HEK293 (cell line): ENCODE measurements around the gene ADAMTS19.

Experiments used
- CTCF ChIA-PET: fragments of 350-600 bp; formaldehyde crosslinking; extraction: SDS; loops from one replicate; lab custom pipeline; 2021; ENCODE audit warnings: antibody characterized with exemption; lab: Yijun Ruan, JAX
- POLR2A ChIA-PET: fragments of 300-600 bp; formaldehyde crosslinking; extraction: SDS; loops from one replicate; lab custom pipeline; 2020; ENCODE audit warnings: antibody characterized with exemption, inconsistent platforms; lab: Yijun Ruan, JAX
- H3K27ac ChIP-seq: fragments of 200-500 bp; sonication (Bioruptor generic); 2 replicates; pipeline ENCODE4 v1.5.1; 2014; ENCODE audit warnings: low read depth, low read length, control low read depth, inconsistent platforms; ENCODE audit errors: extremely low read depth
- H3K36me3 ChIP-seq, 2 experiments: fragments of 200-500 bp in 1 of 2; sonication (Bioruptor generic) in 1 of 2; 1 replicate in 1 of 2; 2 replicates in 1 of 2; pipeline ENCODE4 v1.5.1; 2014 to 2017; ENCODE audit warnings: inconsistent platforms in 2 of 2, low read length in 2 of 2; ENCODE audit not compliant: control insufficient read depth in 2 of 2, insufficient read depth in 1 of 2
- H3K4me1 ChIP-seq: fragments of 200-500 bp; sonication (Bioruptor generic); 2 replicates; pipeline ENCODE4 v1.5.1; 2014; ENCODE audit warnings: mild to moderate bottlenecking, low read length, inconsistent platforms; ENCODE audit not compliant: control insufficient read depth, insufficient read depth
- H3K4me3 ChIP-seq: 2 replicates; pipeline ENCODE4 v1.5.1; 2011; ENCODE audit warnings: low read depth, mild to moderate bottlenecking, control low read depth, low read length, moderate library complexity
- H3K9me3 ChIP-seq: fragments of 200-500 bp; sonication (Bioruptor generic); 2 replicates; pipeline ENCODE4 v1.5.1; 2014; ENCODE audit warnings: low read depth, low read length, inconsistent platforms; ENCODE audit not compliant: control insufficient read depth, insufficient read depth
- BCL11B ChIP-seq: fragments of 450-650 bp; formaldehyde crosslinking; IDR thresholded peaks from 2 replicates; pipeline ENCODE4 v1.5.1; 2016; ENCODE audit warnings: low read depth, missing biosample characterization, missing genetic modification characterization
- INSM2 ChIP-seq: fragments of 450-650 bp; formaldehyde crosslinking; IDR thresholded peaks from 2 replicates; pipeline ENCODE4 v1.5.1; 2016; ENCODE audit warnings: missing biosample characterization, missing genetic modification characterization
- KLF7 ChIP-seq: fragments of 450-650 bp; formaldehyde crosslinking; IDR thresholded peaks from 2 replicates; pipeline ENCODE4 v1.5.1; 2016; ENCODE audit warnings: missing biosample characterization, missing genetic modification characterization, borderline replicate concordance
- OVOL3 ChIP-seq: fragments of 450-650 bp; formaldehyde crosslinking; IDR thresholded peaks from 2 replicates; pipeline ENCODE4 v1.5.1; 2016; ENCODE audit warnings: missing biosample characterization, missing genetic modification characterization
- PBX3 ChIP-seq: sonication (generic); formaldehyde crosslinking; IDR thresholded peaks from 2 replicates; pipeline ENCODE4 v1.8.1; 2022; ENCODE audit warnings: mild to moderate bottlenecking, moderate library complexity, missing genetic modification reagents
- PRDM2 ChIP-seq: fragments of 450-650 bp; formaldehyde crosslinking; IDR thresholded peaks from 2 replicates; pipeline ENCODE4 v1.5.1; 2016; ENCODE audit warnings: missing biosample characterization, missing genetic modification characterization, borderline replicate concordance
- SP3 ChIP-seq: fragments of 450-650 bp; formaldehyde crosslinking; IDR thresholded peaks from 2 replicates; pipeline ENCODE4 v1.5.1; 2016; ENCODE audit warnings: missing biosample characterization, missing genetic modification characterization
- TSHZ1 ChIP-seq: fragments of 450-650 bp; formaldehyde crosslinking; IDR thresholded peaks from 2 replicates; pipeline ENCODE4 v1.5.1; 2016; ENCODE audit warnings: missing biosample characterization, missing genetic modification characterization, borderline replicate concordance
- YY2 ChIP-seq: fragments of 450-650 bp; formaldehyde crosslinking; IDR thresholded peaks from 2 replicates; pipeline ENCODE4 v1.5.1; 2016; ENCODE audit warnings: missing biosample characterization, missing genetic modification characterization
- ZFP37 ChIP-seq: fragments of 450-650 bp; formaldehyde crosslinking; IDR thresholded peaks from 2 replicates; pipeline ENCODE4 v1.5.1; 2016; ENCODE audit warnings: missing biosample characterization, missing genetic modification characterization
- ZNF121 ChIP-seq: fragments of 450-650 bp; formaldehyde crosslinking; IDR thresholded peaks from 2 replicates; pipeline ENCODE4 v1.5.1; 2016; ENCODE audit warnings: missing biosample characterization, missing genetic modification characterization
- ZNF362 ChIP-seq: fragments of 450-650 bp; formaldehyde crosslinking; IDR thresholded peaks from 2 replicates; pipeline ENCODE4 v1.5.1; 2016; ENCODE audit warnings: missing biosample characterization, missing genetic modification characterization
- ZNF398 ChIP-seq: fragments of 450-650 bp; formaldehyde crosslinking; IDR thresholded peaks from 2 replicates; pipeline ENCODE4 v1.5.1; 2017; ENCODE audit warnings: missing biosample characterization, missing genetic modification characterization
- ZNF473 ChIP-seq: fragments of 450-650 bp; formaldehyde crosslinking; IDR thresholded peaks from 2 replicates; pipeline ENCODE4 v1.5.1; 2017; ENCODE audit warnings: missing biosample characterization, missing genetic modification characterization
- ZNF514 ChIP-seq: fragments of 450-650 bp; formaldehyde crosslinking; IDR thresholded peaks from 2 replicates; pipeline ENCODE4 v1.5.1; 2016; ENCODE audit warnings: missing biosample characterization, missing genetic modification characterization
- ZNF544 ChIP-seq: fragments of 450-650 bp; formaldehyde crosslinking; IDR thresholded peaks from 2 replicates; pipeline ENCODE4 v1.5.0; 2017; ENCODE audit warnings: missing biosample characterization, missing genetic modification characterization
- ZNF571 ChIP-seq: fragments of 450-650 bp; formaldehyde crosslinking; IDR thresholded peaks from 2 replicates; pipeline ENCODE4 v1.5.0; 2017; ENCODE audit warnings: missing biosample characterization, missing genetic modification characterization
- ZNF623 ChIP-seq: fragments of 450-650 bp; formaldehyde crosslinking; IDR thresholded peaks from 2 replicates; pipeline ENCODE4 v1.5.1; 2016; ENCODE audit warnings: missing biosample characterization, missing genetic modification characterization
- ZNF654 ChIP-seq: fragments of 450-650 bp; formaldehyde crosslinking; IDR thresholded peaks from 2 replicates; pipeline ENCODE4 v1.5.1; 2016; ENCODE audit warnings: low read depth, missing biosample characterization, missing genetic modification characterization
- ZNF792 ChIP-seq: fragments of 450-650 bp; formaldehyde crosslinking; IDR thresholded peaks from 2 replicates; pipeline ENCODE4 v1.5.1; 2016; ENCODE audit warnings: missing biosample characterization, missing genetic modification characterization
- ZNF830 ChIP-seq: fragments of 450-650 bp; IDR thresholded peaks from 2 replicates; pipeline ENCODE4 v1.5.0; 2018; ENCODE audit warnings: missing biosample characterization, missing genetic modification characterization, low read depth, mild to moderate bottlenecking, moderate library complexity
- ZSCAN30 ChIP-seq: fragments of 450-650 bp; IDR thresholded peaks from 2 replicates; pipeline ENCODE4 v1.5.1; 2018; ENCODE audit warnings: missing biosample characterization, mild to moderate bottlenecking, missing genetic modification characterization, moderate library complexity

ADAMTS19 gene

DNA sequence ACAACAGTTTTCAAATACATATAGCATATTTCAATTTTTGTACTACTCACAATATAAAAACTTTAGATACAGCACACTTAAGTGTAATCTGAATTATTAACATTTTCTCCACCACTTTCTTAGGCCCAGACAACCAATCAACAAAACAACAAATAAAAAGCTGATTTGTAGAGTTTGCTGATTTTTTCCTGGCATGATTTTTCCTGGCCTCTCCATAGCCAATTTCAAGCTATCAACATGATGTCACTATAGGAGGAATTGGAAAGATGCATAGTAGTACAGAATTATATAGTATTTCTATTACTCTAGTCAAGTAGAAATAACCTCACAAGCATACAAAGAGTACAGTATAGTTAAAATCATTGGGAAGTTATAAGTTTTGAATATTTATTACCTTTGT lies 35.1 kb upstream of the ADAMTS19 start (continued):
- TF ChIP-seq KLF7 (tag by site-specific recombination) (no peak), SP3 (tag by site-specific recombination) (no peak), ZNF623 (tag by site-specific recombination) (no peak), ZNF121 (tag by site-specific recombination) (no peak), ZNF544 (no peak), ZNF398 (tag by site-specific recombination) (no peak), ZNF792 (tag by site-specific recombination) (no peak), OVOL3 (tag by site-specific recombination) (no peak), ZNF571 (tag by site-specific recombination) (no peak), ZNF362 (no peak)

- Histone ChIP-seq H3K4me1 (no peaks in the 10 kb centered on the region), H3K36me3 (no peaks in the 10 kb centered on the region), H3K9me3 (no peaks in the 10 kb centered on the region), H3K4me3 (no peak overlapping the region), H3K27ac (no peak overlapping the region)
- ChIA-PET POLR2A (no interaction called here), CTCF (interaction anchor here (0.5 to 0.7 kb wide), 2 partner anchors 238 to 1241 kb away, joined by 4 read pairs; no protein-coding TSS in a partner anchor)
- TF ChIP-seq BCL11B (tag by site-specific recombination): no peak
- no peak for TF ChIP-seq PBX3 (CRISPR knock-in tag)
- TF ChIP-seq TSHZ1 (tag by site-specific recombination): no peak
- TF ChIP-seq ZNF473 (tag by site-specific recombination): no peak
- TF ChIP-seq KLF7 (tag by site-specific recombination): no peak
- no peak for TF ChIP-seq ZNF654 (tag by site-specific recombination)
- no peak for TF ChIP-seq INSM2
- no peak for TF ChIP-seq YY2 (tag by site-specific recombination)
- no peak for TF ChIP-seq ZFP37
- TF ChIP-seq ZNF514 (tag by site-specific recombination): no peak
- TF ChIP-seq ZNF830: no peak
- TF ChIP-seq ZSCAN30 (tag by site-specific recombination): no peak
- no peak for TF ChIP-seq ZNF792 (tag by site-specific recombination)
- TF ChIP-seq PRDM2 (tag by site-specific recombination): no peak
Observed at GRCh38 chr5:129426071-129426470, 34.0 kb upstream of the ADAMTS19 start.
